DND-41 (cell line): ENCODE data around the gene CACNA1E.

Experiments
- CTCF ChIP-seq: IDR thresholded peaks from 2 replicates; pipeline ENCODE4 v1.5.1; 2012; ENCODE audit warnings: borderline replicate concordance, low read length, moderate library complexity, mild to moderate bottlenecking; ENCODE audit not compliant: poor library complexity, severe bottlenecking; ENCODE audit errors: extremely low read depth
- EZH2 ChIP-seq: IDR thresholded peaks from 3 replicates; pipeline ENCODE4 v1.6.1; 2012; ENCODE audit warnings: borderline replicate concordance, low read depth, mild to moderate bottlenecking, moderate library complexity, low read length, inconsistent platforms; ENCODE audit not compliant: severe bottlenecking

- no peak for TF ChIP-seq CTCF
- no peak for TF ChIP-seq EZH2
These were observed 176.1 kb downstream of the CACNA1E start for GRCh38 chr1:181659321-181659957.
